Astrocyte (in vitro differentiated cells and primary cell): ENCODE measurements around the gene FEM1B. TPM values are rescaled to one million over a fixed set of nuclear protein-coding genes. Genes with fewer than 3 reads are reported as not detected.
A peak's percentile ranks its signal among the peaks of the same experiment; 100 is the strongest.

Experiments
- DNase-seq: peaks from one replicate; pipeline ENCODE4 v3.0.0-alpha.2; 2010; ENCODE audit warnings: low read depth
- FAIRE-seq: peaks from 2 replicates; lab custom pipeline; 2011; peaks lifted over from hg19 to GRCh38; lab: Jason Lieb, UNC
- H2AFZ ChIP-seq: 2 replicates; pipeline ENCODE4 v1.6.0; 2012; ENCODE audit warnings: low read depth, low read length, inconsistent platforms
- H3K27ac ChIP-seq: 2 replicates; pipeline ENCODE4 v1.5.1; 2011; ENCODE audit warnings: low read depth, low read length, inconsistent platforms
- H3K27me3 ChIP-seq: 2 replicates; pipeline ENCODE4 v1.6.0; 2011; ENCODE audit warnings: low read length, inconsistent platforms; ENCODE audit not compliant: insufficient read depth
- H3K36me3 ChIP-seq: 2 replicates; pipeline ENCODE4 v1.5.1; 2011; ENCODE audit warnings: low read length, inconsistent platforms; ENCODE audit not compliant: insufficient read depth
- H3K4me1 ChIP-seq: 2 replicates; pipeline ENCODE4 v1.5.1; 2011; ENCODE audit warnings: low read length, inconsistent platforms; ENCODE audit not compliant: insufficient read depth
- H3K4me2 ChIP-seq: 2 replicates; pipeline ENCODE4 v1.6.0; 2012; ENCODE audit warnings: low read length, inconsistent platforms
- H3K4me3 ChIP-seq: 2 replicates; pipeline ENCODE4 v1.5.1; 2011; ENCODE audit warnings: low read depth, mild to moderate bottlenecking, low read length, inconsistent platforms; ENCODE audit not compliant: insufficient read depth
- H3K79me2 ChIP-seq: 2 replicates; pipeline ENCODE4 v1.6.0; 2012; ENCODE audit warnings: mild to moderate bottlenecking, low read length, inconsistent platforms; ENCODE audit not compliant: insufficient read depth
- H3K9ac ChIP-seq: 2 replicates; pipeline ENCODE4 v1.6.0; 2012; ENCODE audit warnings: mild to moderate bottlenecking, low read length, inconsistent platforms
- H3K9me3 ChIP-seq: 2 replicates; pipeline ENCODE4 v1.5.1; 2012; ENCODE audit warnings: low read depth, mild to moderate bottlenecking, low read length, inconsistent platforms; ENCODE audit not compliant: insufficient read depth
- H4K20me1 ChIP-seq: 2 replicates; pipeline ENCODE4 v1.6.0; 2012; ENCODE audit warnings: low read length, inconsistent platforms; ENCODE audit not compliant: insufficient read depth
- H3K27ac Mint-ChIP-seq: one replicate; pipeline ENCODE4 v1.8.0; 2021; ENCODE audit warnings: mild to moderate bottlenecking, mixed read lengths; ENCODE audit not compliant: unreplicated experiment
- H3K27me3 Mint-ChIP-seq: one replicate; pipeline ENCODE4 v1.8.0; 2021; ENCODE audit warnings: low read depth, mixed read lengths; ENCODE audit not compliant: unreplicated experiment
- H3K36me3 Mint-ChIP-seq: one replicate; pipeline ENCODE4 v1.8.0; 2021; ENCODE audit warnings: low read depth, mixed read lengths; ENCODE audit not compliant: unreplicated experiment
- H3K4me1 Mint-ChIP-seq: one replicate; pipeline ENCODE4 v1.8.0; 2021; ENCODE audit warnings: low read depth, mixed read lengths; ENCODE audit not compliant: unreplicated experiment
- H3K4me3 Mint-ChIP-seq: one replicate; pipeline ENCODE4 v1.8.0; 2021; ENCODE audit warnings: mild to moderate bottlenecking, moderate library complexity, mixed read lengths; ENCODE audit not compliant: unreplicated experiment
- H3K9me3 Mint-ChIP-seq: one replicate; pipeline ENCODE4 v1.8.0; 2021; ENCODE audit warnings: mild to moderate bottlenecking, mixed read lengths; ENCODE audit not compliant: unreplicated experiment
- CTCF ChIP-seq: IDR thresholded peaks from 2 replicates; pipeline ENCODE4 v1.5.1; 2011; ENCODE audit warnings: low read depth, mild to moderate bottlenecking, inconsistent platforms, low read length, moderate library complexity; ENCODE audit not compliant: insufficient read depth
- EZH2 ChIP-seq: IDR thresholded peaks from 2 replicates; pipeline ENCODE4 v1.6.1; 2012; ENCODE audit warnings: mild to moderate bottlenecking, low read length, inconsistent platforms; ENCODE audit not compliant: insufficient read depth
- total RNA-seq: library from RNA; stranded (reverse); gene quantifications from 2 replicates; pipeline ENCODE4 v1.2.1, GENCODE V29; 2021

Gene FEM1B
- total RNA-seq, 1 donor from 2014 or later = 38.6 TPM

- TF ChIP-seq CTCF (no peak), EZH2 (no peak)
- peak overlapping the region; percentile 94 for H3K9ac ChIP-seq
- peak overlapping the region; percentile 91 for H3K4me3 Mint-ChIP-seq
- H3K4me3 ChIP-seq = peak overlapping the region; percentile 73
- H3K27me3 Mint-ChIP-seq = no peaks in the 10 kb centered on the region
- peak overlapping the region; percentile 88 for H3K4me2 ChIP-seq
- no peaks in the 10 kb centered on the region for H3K36me3 ChIP-seq
- peaks cover 39% of the 10 kb centered on the region for H4K20me1 ChIP-seq
- H3K27ac ChIP-seq = peak overlapping the region; percentile 92
- peaks cover 54% of the 10 kb centered on the region for H3K79me2 ChIP-seq
- FAIRE-seq (no peak), DNase-seq (peak; percentile 52)
- no peaks in the 10 kb centered on the region for H3K27me3 ChIP-seq
- H3K4me1 ChIP-seq = peaks cover 45% of the 10 kb centered on the region
- H3K9me3 ChIP-seq = no peaks in the 10 kb centered on the region
- no peaks in the 10 kb centered on the region for H3K9me3 Mint-ChIP-seq
- H3K4me1 Mint-ChIP-seq = peaks cover 50% of the 10 kb centered on the region
- H3K36me3 Mint-ChIP-seq = peaks cover 4% of the 10 kb centered on the region
- peak overlapping the region; percentile 96 for H2AFZ ChIP-seq
- H3K27ac Mint-ChIP-seq = peak overlapping the region; percentile 96
Measured at GRCh38 chr15:68277131-68277602, 378 bp upstream of the FEM1B start.

- FAIRE-seq (no peak), DNase-seq (no peak)
- Histone ChIP-seq H3K27ac (peak overlapping the region; percentile 92), H2AFZ (peak overlapping the region; percentile 96), H4K20me1 (peaks cover 49% of the 10 kb centered on the region), H3K79me2 (peaks cover 65% of the 10 kb centered on the region), H3K4me2 (peak overlapping the region; percentile 88), H3K36me3 (no peaks in the 10 kb centered on the region), H3K27me3 (no peaks in the 10 kb centered on the region), H3K9ac (peak overlapping the region; percentile 94), H3K4me3 (peak overlapping the region; percentile 73), H3K4me1 (peaks cover 36% of the 10 kb centered on the region), H3K9me3 (no peaks in the 10 kb centered on the region)
- peak overlapping the region; percentile 97 for H3K27ac Mint-ChIP-seq
- peaks cover 42% of the 10 kb centered on the region for H3K4me1 Mint-ChIP-seq
- TF ChIP-seq CTCF (no peak), EZH2 (no peak)
- peak overlapping the region; percentile 99 for H3K4me3 Mint-ChIP-seq
- peaks cover 4% of the 10 kb centered on the region for H3K36me3 Mint-ChIP-seq
- no peaks in the 10 kb centered on the region for H3K9me3 Mint-ChIP-seq
- H3K27me3 Mint-ChIP-seq = no peaks in the 10 kb centered on the region
Measured at GRCh38 chr15:68278345-68278594, 725 bp downstream of the FEM1B start.

DNA sequence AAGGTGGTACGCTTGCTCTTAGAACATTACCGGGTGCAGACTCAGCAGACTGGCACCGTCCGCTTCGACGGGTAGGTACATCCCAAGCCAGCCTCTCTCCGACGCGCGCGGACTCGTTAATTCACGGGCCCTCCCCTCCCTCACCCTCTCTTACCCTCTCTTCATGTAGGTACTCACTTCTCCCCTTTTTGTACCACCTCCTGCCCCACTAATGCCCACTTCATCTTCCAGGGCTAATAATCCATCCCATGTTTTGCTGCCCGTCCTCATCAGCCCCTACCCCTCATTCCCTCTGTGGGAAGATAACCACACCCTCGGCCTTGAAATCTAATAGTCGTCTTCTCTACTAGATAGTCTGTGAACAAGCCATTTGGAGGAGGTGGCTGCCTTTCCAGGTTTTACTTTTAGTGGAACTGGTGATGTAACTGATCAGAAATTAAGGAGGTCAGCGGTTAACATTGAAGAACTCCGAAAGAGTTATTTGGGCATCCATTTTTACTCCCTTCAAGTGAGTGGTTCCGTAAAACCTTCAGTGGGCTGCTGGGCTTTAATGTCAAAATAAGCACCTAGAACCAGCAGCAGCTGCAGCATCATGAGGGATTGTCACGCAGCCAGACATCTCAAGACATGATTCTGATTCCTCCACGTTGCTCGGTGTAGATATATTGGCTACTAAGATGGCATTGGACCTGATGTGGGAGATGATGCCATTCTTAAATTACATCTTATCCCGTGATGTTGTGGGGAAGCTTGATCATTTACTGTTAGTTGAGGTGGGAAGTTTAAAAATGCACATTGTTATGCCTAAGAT, 1.3 kb downstream of the FEM1B start:
- H3K4me3 ChIP-seq = peak overlapping the region; percentile 73
- H3K9ac ChIP-seq = peak overlapping the region; percentile 94
- peaks cover 55% of the 10 kb centered on the region for H4K20me1 ChIP-seq
- Mint-ChIP-seq H3K27me3 (no peaks in the 10 kb centered on the region), H3K4me1 (peaks cover 37% of the 10 kb centered on the region), H3K9me3 (no peaks in the 10 kb centered on the region), H3K36me3 (peaks cover 4% of the 10 kb centered on the region), H3K27ac (peak overlapping the region; percentile 97), H3K4me3 (peak overlapping the region; percentile 99)
- DNase-seq (peak; percentile 60), FAIRE-seq (no peak)
- peaks cover 31% of the 10 kb centered on the region for H3K4me1 ChIP-seq
- peaks cover 70% of the 10 kb centered on the region for H3K79me2 ChIP-seq
- peak overlapping the region; percentile 92 for H3K27ac ChIP-seq
- no peaks in the 10 kb centered on the region for H3K9me3 ChIP-seq
- no peaks in the 10 kb centered on the region for H3K27me3 ChIP-seq
- H3K36me3 ChIP-seq = no peaks in the 10 kb centered on the region
- peak overlapping the region; percentile 88 for H3K4me2 ChIP-seq
- no peak for TF ChIP-seq EZH2
- peak overlapping the region; percentile 96 for H2AFZ ChIP-seq
